Measurements from ENCODE around the gene GSC2. TPM values are rescaled to one million over a fixed set of nuclear protein-coding genes. Genes with fewer than 3 reads are reported as not detected.

GSC2 gene
- total and polyA plus RNA-seq, 2 of the 4 experiments (the other 2 are of a cell fraction): not detected

DNA sequence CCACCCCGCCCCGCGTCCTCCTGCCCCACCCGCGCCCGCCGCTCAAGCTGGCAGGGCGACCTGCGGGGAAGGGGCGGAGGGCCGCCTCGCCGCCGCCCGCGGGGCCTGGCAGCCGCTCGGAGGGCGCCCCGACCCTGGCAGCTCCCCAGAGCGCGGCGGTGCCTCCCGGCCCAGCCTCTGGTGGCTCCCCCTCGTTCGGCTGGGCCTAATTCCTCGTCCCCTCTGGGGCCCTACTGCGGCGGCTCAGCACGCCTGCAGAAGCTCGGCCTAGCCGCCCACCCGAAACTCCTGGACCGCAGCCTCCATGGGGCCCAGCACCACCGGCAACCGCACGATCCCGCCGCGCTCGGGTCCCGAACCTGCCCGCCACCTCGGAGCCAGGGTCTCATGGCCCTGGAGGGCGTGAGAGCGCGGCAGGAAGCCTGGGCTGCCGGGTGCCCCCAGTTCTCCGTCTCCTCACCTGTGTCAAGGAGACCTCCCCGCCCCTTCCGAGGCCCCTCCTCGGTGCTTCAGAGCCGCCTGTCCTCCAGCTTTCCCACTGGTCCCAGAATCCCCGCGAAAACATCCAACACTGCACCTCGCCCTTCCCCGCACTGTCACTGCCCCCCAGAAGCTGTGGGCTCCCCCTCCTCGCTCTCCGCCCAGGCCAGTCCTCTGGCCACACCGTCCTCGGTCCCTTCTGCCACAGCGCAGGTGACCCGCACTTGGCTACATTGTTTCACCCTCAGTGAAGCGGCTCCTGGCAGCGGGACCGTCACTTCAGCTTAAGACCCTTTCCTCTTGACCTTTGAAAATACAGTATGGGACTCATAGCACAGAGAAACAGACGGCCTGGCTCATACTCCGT is 613 bp upstream of the GSC2 start (continued):
- TF ChIP-seq ELK1 (IDR thresholded peaks at IDR 0.05; ENCODE audit: borderline replicate concordance, low read depth, low read length): no peak

DNA sequence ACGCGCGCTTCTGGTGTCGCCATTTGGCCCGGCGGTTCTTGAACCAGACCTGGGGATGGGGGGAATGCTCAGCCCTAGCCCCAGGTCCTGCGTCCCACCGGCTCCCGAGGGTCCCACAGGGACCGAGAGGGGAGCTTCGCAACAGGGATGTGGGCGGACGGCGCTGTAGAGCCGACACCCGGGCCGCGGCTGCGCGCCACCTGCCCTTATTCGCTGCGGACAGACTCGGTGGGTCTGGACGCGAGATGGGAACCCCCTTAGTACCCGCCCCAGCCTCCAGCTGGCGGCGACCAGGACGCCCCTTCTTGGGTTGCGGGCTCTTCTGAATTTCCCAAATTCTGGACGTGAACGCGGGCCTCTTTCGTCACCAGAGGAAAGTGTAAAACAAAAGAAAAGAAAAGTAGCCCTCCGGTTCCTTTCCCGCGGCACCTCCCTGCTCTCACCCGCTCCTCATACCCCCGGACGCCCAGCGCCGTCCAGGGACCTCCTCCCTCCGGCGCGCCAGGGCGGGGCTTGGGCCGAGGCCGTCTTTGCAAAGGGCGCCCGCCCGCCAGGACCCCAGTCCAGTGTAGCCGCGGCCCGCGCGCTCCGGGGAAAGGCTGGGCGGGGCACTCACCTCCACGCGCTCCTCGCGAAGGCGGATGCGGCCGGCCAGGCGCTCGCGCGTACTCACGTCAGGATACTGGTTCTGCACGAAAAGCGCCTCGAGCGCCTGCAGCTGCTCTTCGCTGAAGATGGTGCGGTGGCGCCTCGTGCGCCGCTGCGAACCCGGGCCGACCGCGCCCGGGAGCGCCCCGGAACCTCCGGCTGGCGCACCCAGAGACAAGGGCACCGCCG is 827 bp downstream of the GSC2 start:
- Histone ChIP-seq H2BK15ac (ENCODE audit: low read depth, low read length) (no peak overlapping the region), H2BK120ac (ENCODE audit: low read depth, low read length) (no peak overlapping the region), H3K4ac (ENCODE audit: low read depth, low read length) (no peak overlapping the region), H3K14ac (replicated peaks; ENCODE audit: low read depth, low read length) (no peak overlapping the region), H3K9ac (ENCODE audit: low read depth, low read length) (no peak overlapping the region), H3K27ac (ENCODE audit: insufficient read depth, low read length) (no peak overlapping the region), H4K91ac (ENCODE audit: insufficient read depth, low read depth, low read length) (no peak overlapping the region), H4K5ac (ENCODE audit: low read depth, low read length) (no peak overlapping the region), H3K9me3 (ENCODE audit: control insufficient read depth, insufficient read depth, low read length) (peaks cover 5% of the 10 kb centered on the region; the same call in 1 of the 2 replicates), H3K4me2 (ENCODE audit: low read depth, low read length) (no peak overlapping the region), H3K27me3 (ENCODE audit: control insufficient read depth, insufficient read depth, low read length) (peaks cover 54% of the 10 kb centered on the region), H2AK9ac (replicated peaks; ENCODE audit: low read depth, low read length, poor library complexity) (no peak overlapping the region), H3K79me1 (ENCODE audit: low read depth in 1 of 2, low read length in 2 of 2) (peaks cover under 1% of the 10 kb centered on the region in 2 experiments; a peak in 2 of 4 replicates), H3K36me3 (ENCODE audit: control insufficient read depth, insufficient read depth, low read length) (no peaks in the 10 kb centered on the region), H2AFZ (replicated peaks; ENCODE audit: low read length, poor library complexity) (peak overlapping the region; percentile 58), H4K8ac (ENCODE audit: low read depth in 2 of 2, low read length in 2 of 2) (no peak overlapping the region), H2BK5ac (ENCODE audit: low read depth, low read length, poor library complexity, severe bottlenecking) (no peak overlapping the region), H3K18ac (ENCODE audit: low read depth, low read length) (no peak overlapping the region), H3K23ac (ENCODE audit: low read depth, low read length) (no peak overlapping the region), H2BK20ac (ENCODE audit: low read depth, low read length) (no peak overlapping the region), H3K56ac (ENCODE audit: extremely low read depth, insufficient read depth, low read length) (no peak overlapping the region), H3K4me3 (ENCODE audit: insufficient read depth, low read depth, low read length) (no peak overlapping the region), H3K9me1 (ENCODE audit: insufficient read depth, low read length) (no peaks in the 10 kb centered on the region), H2AK5ac (ENCODE audit: low read depth, low read length) (no peak overlapping the region), H3K4me1 (ENCODE audit: control insufficient read depth, insufficient read depth, low read length) (no peaks in the 10 kb centered on the region), H4K20me1 (ENCODE audit: insufficient read depth, low read length) (no peaks in the 10 kb centered on the region)
- dilution Hi-C loops (cut with HindIII; ENCODE audit: low sequenced_read_pairs, unreplicated experiment) (no loop called here), in situ Hi-C loops (cut with MboI; ENCODE audit: low sequenced_read_pairs) (no loop called here), intact Hi-C loops (cut with micrococcal nuclease) (no loop called here)
- CTCF ChIA-PET: no interaction called here
- ATAC-seq (ENCODE audit: low read depth): no peak
- DNase-seq: no peak
- BruUV-seq (replicated peaks): no TSS peak
- 3% methylated on average over 57 of the region's 92 CpGs; no CpG with 5 or more reads in 1 of the 2 experiments for WGBS, 2 experiments (ENCODE audit: extremely low coverage in 2 of 2, insufficient read length in 1 of 2)
- POLR2A ChIA-PET (ENCODE audit: unreplicated experiment): no interaction called here
- TF ChIP-seq RFX5 (IDR thresholded peaks at IDR 0.05; ENCODE audit: low read depth, low read length) (no peak), MXI1 (IDR thresholded peaks at IDR 0.05; ENCODE audit: borderline replicate concordance, low read depth, low read length) (no peak), MAZ (IDR thresholded peaks at IDR 0.05; ENCODE audit: borderline replicate concordance, low read depth, low read length) (no peak), USF2 (IDR thresholded peaks at IDR 0.05; ENCODE audit: low read depth, low read length) (no peak), SMC3 (IDR thresholded peaks at IDR 0.05; ENCODE audit: low read depth, low read length) (no peak), POLR2A (IDR thresholded peaks at IDR 0.05; ENCODE audit: low read depth, low read length) (no peak), CHD1 (IDR thresholded peaks at IDR 0.05; ENCODE audit: low read depth, low read length) (no peak), CEBPB (IDR thresholded peaks at IDR 0.05; ENCODE audit: low read depth, low read length) (no peak), RCOR1 (IDR thresholded peaks at IDR 0.05; ENCODE audit: insufficient replicate concordance, low read length) (no peak), MAFK (IDR thresholded peaks at IDR 0.05; ENCODE audit: low read depth, low read length) (no peak), RAD21 (IDR thresholded peaks at IDR 0.05; ENCODE audit: low read length) (no peak)

Data from IMR-90 (cell line).